ENCODE measurements around the gene TSPEAR.
"Not testable (repeated sequence)": the region's sequence is repeated elsewhere in the genome, so short reads cannot be mapped to it uniquely, and the experiment has no call there.

TSPEAR gene

DNA sequence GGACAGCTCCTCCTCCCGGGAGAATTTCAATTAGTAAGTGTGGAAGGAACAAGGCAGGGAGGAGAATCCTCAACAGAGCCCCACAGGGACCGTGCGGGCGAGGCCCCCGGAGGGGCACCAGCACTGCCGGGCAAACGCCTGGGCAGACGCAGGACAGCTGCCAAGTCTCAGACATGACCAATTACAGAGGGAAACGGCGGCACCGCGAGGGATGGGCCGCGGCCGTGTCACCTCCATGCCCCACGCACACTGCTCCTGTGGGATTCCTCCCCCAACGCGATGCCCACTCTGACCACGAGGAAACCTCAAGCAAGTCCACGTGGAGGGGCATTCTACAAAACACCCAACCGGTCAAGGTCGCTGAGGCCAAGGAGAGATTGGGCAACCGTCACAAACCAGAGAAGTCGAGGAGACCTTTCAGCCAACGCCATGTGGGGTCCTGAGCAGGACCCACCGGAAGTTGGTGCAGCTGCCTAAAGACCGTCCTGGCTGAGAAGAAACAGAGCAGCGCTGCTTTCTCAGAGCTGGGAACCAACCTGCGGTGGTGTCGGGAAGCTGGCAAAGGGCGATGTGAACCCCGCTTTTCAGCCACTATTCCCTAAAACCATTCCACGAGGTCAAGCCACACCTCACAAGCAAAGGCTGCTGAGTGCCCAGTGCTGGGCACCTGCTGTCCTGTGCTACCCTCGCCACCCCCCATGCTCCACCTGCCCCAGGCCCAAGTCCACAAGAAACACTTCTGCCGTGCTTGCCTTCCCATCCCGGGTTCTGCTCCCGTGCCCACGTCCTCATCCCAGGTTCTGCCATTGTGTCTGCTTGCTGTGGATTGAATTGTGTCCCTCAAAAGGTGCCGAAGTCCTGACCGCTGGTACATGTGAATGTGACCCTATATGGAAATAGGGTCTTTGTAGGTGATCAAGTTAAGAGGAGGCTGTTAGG, 139.3 kb downstream of the TSPEAR start:
- no peak overlapping the region for H3K4me3 ChIP-seq (ENCODE audit: low read length)
- TF ChIP-seq ZNF274 (IDR thresholded peaks at IDR 0.05; ENCODE audit: low read depth, low read length), result no peak

- TF ChIP-seq ZNF274 (IDR thresholded peaks at IDR 0.05; ENCODE audit: low read depth, low read length), result no peak
- H3K4me3 ChIP-seq (ENCODE audit: low read length), result no peak overlapping the region
These were observed 140.1 kb downstream of the TSPEAR start for GRCh38 chr21:44571296-44571695.

GRCh38 chr21:44569861-44570517, 141.4 kb downstream of the TSPEAR start:
- no peak for TF ChIP-seq ZNF274 (IDR thresholded peaks at IDR 0.05; ENCODE audit: low read depth, low read length)
- no peak overlapping the region for H3K4me3 ChIP-seq (ENCODE audit: low read length)

DNA sequence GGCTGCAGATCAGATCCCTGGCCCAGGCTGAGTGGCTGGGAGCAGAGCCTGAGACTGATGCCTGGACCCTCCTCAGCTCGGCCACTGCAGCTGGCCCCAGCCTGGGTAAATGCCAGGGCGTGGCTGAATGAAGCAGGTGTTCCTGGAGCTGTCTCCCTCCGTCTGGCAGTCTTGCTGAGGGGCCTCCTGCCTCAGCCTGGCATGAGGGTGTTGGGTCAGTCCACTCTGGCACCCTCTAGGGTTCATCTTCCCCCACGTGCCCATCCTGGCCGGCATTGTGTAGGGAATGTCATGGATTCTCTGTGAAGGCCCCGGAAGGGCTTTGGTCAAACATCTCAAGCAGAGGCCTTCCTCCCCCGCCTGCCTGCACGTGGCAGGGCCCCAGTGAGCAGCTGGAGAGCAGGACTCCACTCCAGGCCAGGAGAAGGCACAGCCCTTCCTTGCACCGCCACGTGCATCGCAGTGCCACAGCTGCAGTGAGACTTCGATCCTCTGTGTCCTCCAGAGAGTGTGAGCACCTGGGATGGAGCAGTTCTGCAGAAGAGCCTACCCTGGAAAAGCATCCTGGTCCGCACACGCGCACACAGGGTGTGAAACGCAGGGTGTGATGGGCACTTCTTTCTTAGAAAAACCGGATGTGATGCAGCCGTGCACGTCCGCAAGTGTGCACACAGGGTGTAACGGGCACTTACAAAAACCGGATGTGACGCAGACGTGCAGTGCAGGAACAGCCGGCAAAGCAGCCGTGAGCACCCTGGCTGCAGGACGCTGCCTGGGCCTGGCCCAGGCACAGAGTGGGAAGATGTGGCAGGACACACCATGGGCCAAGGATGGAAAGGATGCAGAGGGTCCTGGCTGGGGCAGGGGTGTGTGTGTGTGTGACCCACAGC, 142.5 kb downstream of the TSPEAR start:
- no peak overlapping the region for H3K4me3 ChIP-seq (ENCODE audit: low read length)
- TF ChIP-seq ZNF274 (IDR thresholded peaks at IDR 0.05; ENCODE audit: low read depth, low read length), result no peak

DNA sequence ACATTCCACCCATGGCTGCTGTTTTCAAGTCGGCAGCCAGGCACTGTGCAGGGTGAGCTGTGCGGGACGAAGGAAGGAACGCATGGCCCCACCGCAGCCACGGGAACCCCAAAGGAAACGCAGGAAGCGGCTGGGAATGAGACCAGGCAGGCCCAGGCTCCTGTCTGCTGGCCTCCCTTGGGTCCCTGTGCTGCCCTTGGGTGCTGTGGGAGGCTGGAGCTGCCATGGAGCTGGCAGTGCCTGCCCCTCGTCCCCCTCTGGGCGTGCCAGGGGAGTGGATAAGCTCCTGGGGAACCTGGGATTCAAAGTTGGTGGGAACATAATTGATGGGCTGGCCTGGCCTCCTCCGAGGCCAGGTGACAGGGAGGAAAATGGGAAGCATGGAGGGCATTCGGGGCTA, 143.1 kb downstream of the TSPEAR start:
- no peak overlapping the region for H3K4me3 ChIP-seq (ENCODE audit: low read length)
- TF ChIP-seq ZNF274 (IDR thresholded peaks at IDR 0.05; ENCODE audit: low read depth, low read length), result no peak

GRCh38 chr21:44567481-44568171, 143.7 kb downstream of the TSPEAR start:
- H3K4me3 ChIP-seq (ENCODE audit: low read length), result no peak overlapping the region
- no peak for TF ChIP-seq ZNF274 (IDR thresholded peaks at IDR 0.05; ENCODE audit: low read depth, low read length)

- H3K4me3 ChIP-seq (ENCODE audit: low read length), result no peak overlapping the region
- TF ChIP-seq ZNF274 (IDR thresholded peaks at IDR 0.05; ENCODE audit: low read depth, low read length), result no peak
These were observed 145.0 kb downstream of the TSPEAR start for GRCh38 chr21:44566403-44566802.

DNA sequence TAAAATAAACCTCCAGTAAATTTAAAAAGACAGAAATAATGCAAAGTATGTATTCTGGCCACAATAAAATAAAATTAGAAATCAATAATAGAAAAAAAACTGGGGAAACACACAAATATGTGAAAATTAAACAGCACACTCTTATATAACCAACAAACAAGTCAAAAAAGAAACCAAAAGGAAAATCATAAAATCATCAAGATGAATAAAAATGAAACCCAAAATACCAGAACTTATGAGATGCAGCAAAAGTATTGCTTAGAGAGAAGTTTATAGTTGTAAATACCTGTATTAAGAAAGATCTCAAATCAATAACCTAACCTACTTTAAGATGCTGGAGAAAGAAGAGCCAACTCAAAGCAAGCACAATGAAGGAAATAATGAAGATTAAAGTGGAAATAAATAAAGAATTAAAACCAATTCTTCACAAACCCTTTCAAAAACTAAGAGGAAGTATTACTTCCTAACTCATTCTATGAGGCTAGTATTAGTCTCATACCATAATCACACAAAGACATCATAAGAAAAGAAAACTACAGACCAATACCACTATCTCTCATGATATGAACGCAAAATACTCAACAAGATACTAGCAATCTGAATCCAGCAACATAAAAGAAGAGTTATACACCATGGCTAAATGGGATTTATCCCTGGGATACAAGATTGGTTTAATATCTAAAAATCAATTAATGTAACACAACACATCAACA, 146.3 kb downstream of the TSPEAR start:
- no peak overlapping the region for H3K4me3 ChIP-seq (ENCODE audit: low read length)
- TF ChIP-seq ZNF274 (IDR thresholded peaks at IDR 0.05; ENCODE audit: low read depth, low read length), result no peak

DNA sequence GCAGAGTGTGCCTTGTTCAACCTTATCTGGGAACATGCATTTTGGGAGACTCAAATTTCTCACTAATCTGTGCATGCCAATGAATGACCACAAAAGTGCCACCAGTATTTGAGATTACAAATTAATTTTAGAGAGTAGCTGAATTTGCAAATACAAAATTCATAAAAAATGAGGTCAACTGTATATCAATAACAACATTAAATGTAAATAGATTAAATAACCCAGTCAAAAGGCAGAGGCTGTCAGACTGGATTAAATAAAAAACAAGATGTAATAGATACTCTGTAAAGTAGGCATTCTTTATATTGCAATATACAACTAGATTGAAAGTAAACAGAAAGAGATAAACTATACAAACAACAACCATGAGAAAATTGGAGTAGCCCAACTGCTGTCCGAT, 147.3 kb downstream of the TSPEAR start:
- no peak for TF ChIP-seq ZNF274 (IDR thresholded peaks at IDR 0.05; ENCODE audit: low read depth, low read length)
- no peak overlapping the region for H3K4me3 ChIP-seq (ENCODE audit: low read length)

GRCh38 chr21:44558695-44559094, 152.7 kb downstream of the TSPEAR start, which contains the start of gene KRTAP10-3:
Gene KRTAP10-3 (minus strand): TSS chr21:44558795. CDS start chr21:44558715, 80 bp downstream.
- H3K4me3 ChIP-seq (ENCODE audit: low read length), result no peak within 1 kb of the TSS
- no peak for TF ChIP-seq ZNF274 (IDR thresholded peaks at IDR 0.05; ENCODE audit: low read depth, low read length)

DNA sequence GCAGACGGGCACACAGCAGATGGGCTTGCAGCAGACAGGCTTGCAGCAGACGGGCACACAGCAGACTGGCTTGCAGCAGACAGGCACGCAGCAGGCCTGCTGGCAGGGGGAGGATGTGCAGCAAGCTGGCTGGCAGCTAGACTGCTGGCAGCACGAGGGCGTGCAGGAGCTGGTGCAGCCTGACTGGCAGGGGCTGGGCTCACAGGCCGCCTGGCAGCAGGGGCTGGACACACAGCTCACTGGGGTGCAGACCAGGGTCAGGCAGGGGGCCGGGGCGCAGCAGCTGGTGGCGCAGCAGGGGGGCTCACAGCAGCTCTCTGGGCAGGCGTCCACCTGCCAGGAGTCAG, 153.1 kb downstream of the TSPEAR start:
- H3K4me3 ChIP-seq (ENCODE audit: low read length), result not testable (repeated sequence)

DNA sequence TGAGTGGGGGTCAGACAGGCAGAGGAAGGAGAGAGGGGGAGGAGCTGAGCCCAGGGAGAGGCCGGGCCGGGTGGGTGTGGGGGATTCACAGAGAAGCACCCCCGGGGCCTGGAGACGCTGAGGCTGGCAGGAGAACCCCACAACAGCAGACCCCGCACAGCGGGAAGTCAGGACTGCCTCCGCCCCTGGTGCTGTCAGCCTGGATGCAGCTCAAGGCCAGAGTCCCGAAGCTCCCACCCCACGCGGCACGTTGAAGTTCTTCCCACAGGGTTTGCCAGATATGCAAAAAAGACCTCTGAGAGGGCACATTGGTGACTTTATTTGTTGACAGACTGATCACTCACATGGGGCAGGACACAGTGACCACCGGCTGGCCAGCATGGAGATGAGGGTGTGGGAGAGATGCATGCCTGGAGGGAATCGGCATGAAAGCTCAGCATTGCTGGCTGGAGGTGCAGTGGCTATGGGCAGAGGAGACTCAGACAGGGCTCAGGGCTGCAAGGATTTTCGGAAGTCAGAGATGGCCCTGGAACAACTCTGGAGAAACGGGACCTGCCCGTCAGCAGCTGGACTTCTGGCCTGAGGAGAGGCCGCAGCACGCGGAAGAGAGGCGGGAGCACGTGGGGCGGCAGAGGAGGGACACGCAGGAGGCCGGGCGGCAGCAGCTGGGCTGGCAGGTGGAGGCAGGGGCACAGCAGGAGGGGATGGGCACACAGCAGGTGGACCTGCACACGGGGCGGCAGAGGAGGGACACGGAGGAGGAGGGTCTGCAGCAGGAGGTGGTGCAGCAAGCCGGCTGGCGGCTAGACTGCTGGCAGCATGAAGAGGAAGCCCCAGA, 153.7 kb downstream of the TSPEAR start:
- H3K4me3 ChIP-seq (ENCODE audit: low read length), result no peak overlapping the region
- no peak for TF ChIP-seq ZNF274 (IDR thresholded peaks at IDR 0.05; ENCODE audit: low read depth, low read length)
